ENCODE data around the gene TRMU.

TRMU gene, protein sequence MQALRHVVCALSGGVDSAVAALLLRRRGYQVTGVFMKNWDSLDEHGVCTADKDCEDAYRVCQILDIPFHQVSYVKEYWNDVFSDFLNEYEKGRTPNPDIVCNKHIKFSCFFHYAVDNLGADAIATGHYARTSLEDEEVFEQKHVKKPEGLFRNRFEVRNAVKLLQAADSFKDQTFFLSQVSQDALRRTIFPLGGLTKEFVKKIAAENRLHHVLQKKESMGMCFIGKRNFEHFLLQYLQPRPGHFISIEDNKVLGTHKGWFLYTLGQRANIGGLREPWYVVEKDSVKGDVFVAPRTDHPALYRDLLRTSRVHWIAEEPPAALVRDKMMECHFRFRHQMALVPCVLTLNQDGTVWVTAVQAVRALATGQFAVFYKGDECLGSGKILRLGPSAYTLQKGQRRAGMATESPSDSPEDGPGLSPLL

GRCh38 chr22:46335201-46336118 is at the start of gene TRMU:
Gene TRMU, plus strand, starts transcription at chr22:46335714. Its CDS starts 51 bp downstream, at chr22:46335765.
- DNase-seq (ENCODE audit: low read depth), result peak; percentile 36

DNA sequence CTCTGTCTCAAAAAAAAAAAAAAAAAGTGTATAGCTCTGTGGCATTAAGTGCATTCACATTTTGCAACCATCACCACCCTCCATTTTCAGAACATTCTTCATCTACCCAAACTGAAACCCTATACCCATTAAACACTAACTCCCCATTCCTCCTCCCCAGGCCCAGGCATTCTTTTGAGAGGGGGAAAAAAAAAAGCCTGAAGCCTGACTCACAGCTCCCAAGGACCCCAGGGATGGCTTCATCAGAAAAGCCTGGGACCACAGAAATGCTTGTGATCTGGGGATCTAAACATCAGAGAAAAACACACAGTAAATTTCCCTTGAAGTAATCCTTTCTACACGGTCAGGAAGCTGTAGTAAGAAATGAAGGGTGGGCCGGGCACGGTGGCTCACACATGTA is 49.5 kb upstream of the TRMU start:
- no peak for DNase-seq (ENCODE audit: low read depth)

- DNase-seq (ENCODE audit: low read depth), result no peak
Measured at GRCh38 chr22:46286941-46287872, 48.3 kb upstream of the TRMU start.

DNA sequence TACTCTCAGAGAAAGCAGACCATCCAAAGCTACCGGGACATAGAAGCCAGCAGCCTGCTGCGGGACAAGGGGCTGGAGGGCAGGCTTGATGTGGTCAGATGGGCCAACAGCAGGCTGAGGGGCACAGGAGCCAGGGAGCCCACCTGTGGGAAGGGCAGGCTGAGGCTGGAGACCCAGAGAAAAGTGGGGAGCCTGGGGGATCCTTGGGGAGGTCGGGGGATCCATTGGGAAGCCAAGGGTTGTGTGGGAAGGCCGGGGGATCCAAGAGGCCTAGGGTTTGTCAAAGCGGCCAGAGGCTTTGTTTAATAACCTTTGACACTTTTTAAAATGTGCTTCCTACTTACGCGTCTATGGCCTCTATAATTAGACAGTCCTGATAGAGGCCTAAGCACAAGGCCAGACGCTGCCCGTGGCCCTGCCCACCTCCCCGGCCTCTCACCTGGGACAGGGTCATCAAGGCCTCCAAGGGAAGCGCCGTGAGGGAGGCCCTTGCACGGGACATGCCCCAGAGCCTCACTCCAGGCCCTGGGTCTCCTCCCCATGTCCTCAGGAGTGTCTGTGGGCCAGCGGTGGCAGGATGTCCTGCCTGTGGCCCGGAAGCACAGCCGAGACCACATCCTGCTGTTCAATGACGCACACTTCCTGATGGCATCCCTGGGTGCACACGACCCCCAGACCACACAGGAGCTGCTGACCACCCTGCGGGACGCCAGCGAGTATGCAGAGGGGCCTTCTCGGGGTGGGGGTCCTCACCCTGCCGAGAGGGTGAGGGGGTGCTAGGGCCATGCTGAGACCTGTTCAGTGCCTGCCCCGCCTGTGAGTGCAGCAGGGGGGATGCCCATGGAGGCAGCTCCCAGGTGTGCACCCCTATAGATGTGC is 47.4 kb upstream of the TRMU start:
- DNase-seq (ENCODE audit: low read depth), result no peak

DNA sequence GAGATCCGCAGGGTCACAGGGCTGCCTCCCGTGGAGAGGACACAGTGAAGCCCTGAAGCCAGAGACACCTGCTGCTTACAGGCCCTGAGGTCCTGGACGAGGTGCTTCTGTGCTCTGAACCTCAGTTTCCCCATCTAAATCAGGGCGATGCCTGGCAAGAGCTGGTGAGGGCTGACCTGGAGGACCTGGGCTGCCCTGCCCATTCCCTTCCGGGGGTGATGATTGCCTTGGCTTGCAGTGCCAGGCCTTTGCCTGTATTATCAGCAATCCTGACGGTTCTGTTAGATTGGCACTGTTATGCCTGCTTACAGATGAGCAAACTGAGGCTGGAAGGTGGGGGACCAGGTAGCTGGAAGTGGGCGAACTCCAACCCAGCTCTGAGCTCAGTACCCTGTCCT is 46.7 kb upstream of the TRMU start:
- no peak for DNase-seq (ENCODE audit: low read depth)

GRCh38 chr22:46289244-46289891 is 46.1 kb upstream of the TRMU start:
- DNase-seq (ENCODE audit: low read depth), result no peak

- no peak for DNase-seq (ENCODE audit: low read depth)
Measured at GRCh38 chr22:46290121-46290842, 45.2 kb upstream of the TRMU start.

- DNase-seq (ENCODE audit: low read depth), result no peak
Measured at GRCh38 chr22:46290843-46291785, 44.4 kb upstream of the TRMU start.

- no peak for DNase-seq (ENCODE audit: low read depth)
Measured at GRCh38 chr22:46292173-46292572, 43.3 kb upstream of the TRMU start.

GRCh38 chr22:46292732-46293131 is 42.8 kb upstream of the TRMU start:
- no peak for DNase-seq (ENCODE audit: low read depth)

DNA sequence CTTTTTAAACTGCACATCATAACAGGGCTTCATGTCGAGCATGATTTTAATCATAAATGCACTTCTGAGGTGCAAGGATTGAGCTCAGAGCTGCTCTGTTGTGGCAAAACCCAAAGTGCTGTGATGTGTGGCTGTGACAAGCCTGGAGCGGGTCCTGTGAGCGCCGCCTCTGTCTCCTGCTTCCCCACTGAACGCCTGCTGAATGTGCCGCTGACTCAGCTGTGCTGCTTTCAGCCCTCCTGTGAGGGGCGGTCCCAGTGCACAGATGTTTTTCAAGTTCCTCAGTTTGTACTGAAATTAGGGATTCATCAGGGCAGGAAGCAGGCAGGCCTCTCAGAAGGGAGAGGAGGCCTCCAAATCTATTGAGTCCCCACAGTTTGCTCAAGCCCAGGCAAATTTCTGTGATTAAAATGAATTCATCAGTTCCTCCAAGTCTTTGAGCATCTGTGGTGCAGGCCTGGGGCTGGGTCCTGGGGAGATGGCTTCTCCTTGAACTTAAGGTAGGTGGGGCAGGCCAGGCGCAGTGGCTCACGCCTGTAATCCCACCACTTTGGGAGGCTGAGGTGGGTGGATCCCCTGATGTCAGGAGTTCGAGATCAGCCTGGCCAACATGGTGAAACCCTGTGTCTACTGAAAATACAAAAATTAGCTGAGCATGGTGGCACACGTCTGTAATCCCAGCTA is 41.8 kb upstream of the TRMU start:
- DNase-seq (ENCODE audit: low read depth), result no peak

- no peak for DNase-seq (ENCODE audit: low read depth)
Measured at GRCh38 chr22:46294784-46295183, 40.7 kb upstream of the TRMU start.

DNA sequence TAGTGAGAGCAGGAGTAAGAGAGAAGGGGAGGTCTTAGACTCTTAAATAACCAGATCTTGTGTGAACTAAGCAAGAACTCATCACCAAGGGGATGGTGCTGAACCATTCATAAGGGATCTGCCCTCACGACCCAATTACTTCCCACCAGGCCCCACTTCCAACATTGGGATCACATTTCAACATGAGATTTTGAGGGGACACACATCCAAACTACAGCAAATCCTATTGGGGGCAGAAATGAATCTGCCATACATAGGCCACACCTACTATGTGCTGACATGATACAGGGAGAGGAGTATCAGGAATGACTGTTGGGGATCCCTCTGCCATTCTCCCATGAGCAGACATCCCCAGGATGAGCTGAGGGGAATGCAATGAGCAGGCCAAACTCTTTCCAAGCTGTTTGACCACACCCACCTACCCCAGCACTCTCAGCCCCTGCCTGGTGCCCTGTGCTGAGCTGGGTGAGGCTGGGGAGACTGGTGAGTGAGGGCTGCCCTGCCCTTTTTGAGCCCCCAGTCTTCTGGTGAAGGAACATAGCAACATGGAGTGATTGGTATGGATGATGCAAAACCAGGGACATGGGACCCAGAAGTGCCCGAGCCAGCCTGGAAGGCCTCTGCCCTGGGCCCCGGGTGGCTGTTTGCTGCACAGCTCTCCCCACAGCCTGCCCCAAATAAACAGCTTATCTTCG is 40.1 kb upstream of the TRMU start:
- DNase-seq (ENCODE audit: low read depth), result no peak

DNA sequence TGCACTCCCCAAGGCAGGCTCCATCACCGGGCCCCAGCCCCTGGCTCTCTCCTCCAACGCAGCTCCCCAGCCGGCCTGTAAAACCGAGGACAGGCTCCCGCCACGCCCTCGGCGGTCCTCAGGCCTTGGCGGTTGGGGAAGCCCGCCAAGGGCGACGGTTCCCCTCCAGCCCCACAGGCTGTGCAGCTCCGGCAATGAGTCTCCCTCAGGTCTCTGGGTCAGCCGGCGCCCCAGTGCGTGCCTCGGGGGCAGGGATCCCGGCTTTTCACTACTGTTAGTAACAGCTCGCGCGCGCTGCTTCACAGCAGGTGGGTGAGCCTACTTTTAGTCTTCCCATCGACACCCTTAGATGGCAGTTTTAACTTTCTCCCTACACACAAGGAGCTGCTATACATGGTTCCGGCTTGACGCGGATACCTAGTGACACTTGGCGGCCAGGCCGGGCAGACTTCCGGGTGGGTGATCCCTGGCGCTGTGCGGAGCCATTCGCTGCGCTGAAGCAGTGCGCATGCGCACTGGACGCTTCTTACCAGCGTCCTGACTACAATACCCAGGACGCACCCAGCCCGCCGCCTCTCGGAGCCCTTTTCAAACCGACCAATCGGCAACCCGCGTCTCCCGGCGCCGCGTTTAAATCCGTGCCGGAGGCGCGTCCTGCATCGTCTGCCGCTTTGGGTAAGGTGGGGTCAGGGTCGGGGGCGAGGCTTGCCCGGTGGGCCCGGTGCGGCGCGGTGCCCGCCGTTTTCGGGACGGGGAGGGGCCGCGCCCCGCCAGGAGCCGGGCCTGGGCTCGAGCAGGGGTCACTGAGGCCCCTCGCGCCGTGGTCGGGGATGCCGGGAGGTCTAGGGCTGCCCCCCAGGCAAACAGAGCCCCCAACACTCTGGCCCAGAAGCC is 39.0 kb upstream of the TRMU start, which contains the start of gene GTSE1:
Gene GTSE1, plus strand, starts transcription at position 614 of the 894 bp plus-strand sequence. CDS start 531 bp downstream, outside the sequence.
- DNase-seq (ENCODE audit: low read depth), result peak; percentile 92

- DNase-seq (ENCODE audit: low read depth), result no peak
Measured at GRCh38 chr22:46297151-46297812, 38.2 kb upstream of the TRMU start.

- no peak for DNase-seq (ENCODE audit: low read depth)
Measured at GRCh38 chr22:46299101-46299500, 36.4 kb upstream of the TRMU start.
